ENCODE results near the gene PRKAR1B.

PRKAR1B gene

GRCh38 chr7:741191-741671 is 14.2 kb upstream of the PRKAR1B start:
- no peak overlapping the region for H3K4me3 ChIP-seq (replicated peaks in 1 of 2; ENCODE audit: low read depth in 2 of 2, low read length in 2 of 2)
- TF ChIP-seq CTCF (IDR thresholded peaks at IDR 0.05; ENCODE audit: low read depth, low read length), result no peak
- DNase-seq (ENCODE audit: low read depth in 2 of 2), result no peak

- no peak for DNase-seq (ENCODE audit: low read depth in 2 of 2)
- TF ChIP-seq CTCF (IDR thresholded peaks at IDR 0.05; ENCODE audit: low read depth, low read length), result no peak
- no peak overlapping the region for H3K4me3 ChIP-seq (replicated peaks in 1 of 2; ENCODE audit: low read depth in 2 of 2, low read length in 2 of 2)
Observed at GRCh38 chr7:739983-740942, 13.2 kb upstream of the PRKAR1B start.

GRCh38 chr7:739455-739982 is 12.4 kb upstream of the PRKAR1B start:
- no peak overlapping the region for H3K4me3 ChIP-seq (replicated peaks in 1 of 2; ENCODE audit: low read depth in 2 of 2, low read length in 2 of 2)
- no peak for DNase-seq (ENCODE audit: low read depth in 2 of 2)
- no peak for TF ChIP-seq CTCF (IDR thresholded peaks at IDR 0.05; ENCODE audit: low read depth, low read length)

GRCh38 chr7:738723-739454 is 11.8 kb upstream of the PRKAR1B start:
- DNase-seq (ENCODE audit: low read depth in 2 of 2), result no peak
- TF ChIP-seq CTCF (IDR thresholded peaks at IDR 0.05; ENCODE audit: low read depth, low read length), result no peak
- no peak overlapping the region for H3K4me3 ChIP-seq (replicated peaks in 1 of 2; ENCODE audit: low read depth in 2 of 2, low read length in 2 of 2)

GRCh38 chr7:738241-738640 is 11.2 kb upstream of the PRKAR1B start:
- TF ChIP-seq CTCF (IDR thresholded peaks at IDR 0.05; ENCODE audit: low read depth, low read length), result no peak
- H3K4me3 ChIP-seq (replicated peaks in 1 of 2; ENCODE audit: low read depth in 2 of 2, low read length in 2 of 2), result no peak overlapping the region
- DNase-seq (ENCODE audit: low read depth in 2 of 2), result no peak

GRCh38 chr7:734808-735207 is 7.7 kb upstream of the PRKAR1B start:
- DNase-seq (ENCODE audit: low read depth in 2 of 2), result no peak
- H3K4me3 ChIP-seq (replicated peaks in 1 of 2; ENCODE audit: low read depth in 2 of 2, low read length in 2 of 2), result no peak overlapping the region

More at GRCh38 chr7:734808-735207, 7.7 kb upstream of the PRKAR1B start:
- no peak for TF ChIP-seq CTCF (IDR thresholded peaks at IDR 0.05; ENCODE audit: low read depth, low read length)
